DMS114 treated with DMSO at 0.1 percent for 48 hours (cell line): ENCODE data around the gene COX7B2.
A peak's percentile ranks its signal among the peaks of the same experiment; 100 is the strongest.

Experiments
- DNase-seq: peaks from one replicate; lab custom pipeline; 2025; ENCODE audit not compliant: unreplicated experiment; lab: John Stamatoyannopoulos, UW

Gene COX7B2

GRCh38 chr4:46890056-46890455, 19.0 kb downstream of the COX7B2 start:
- no peak for DNase-seq

GRCh38 chr4:46889410-46889809, 19.6 kb downstream of the COX7B2 start:
- no peak for DNase-seq

- DNase-seq = no peak
Observed at GRCh38 chr4:46886711-46887110, 22.3 kb downstream of the COX7B2 start.

- no peak for DNase-seq
Observed at GRCh38 chr4:46878641-46879040, 30.4 kb downstream of the COX7B2 start.

- DNase-seq = no peak
Observed at GRCh38 chr4:46874811-46875210, 34.2 kb downstream of the COX7B2 start.

- no peak for DNase-seq
Observed at GRCh38 chr4:46870411-46870810, 38.6 kb downstream of the COX7B2 start.

GRCh38 chr4:46856333-46856732, 52.7 kb downstream of the COX7B2 start:
- DNase-seq = no peak

GRCh38 chr4:46852800-46853199, 56.2 kb downstream of the COX7B2 start:
- no peak for DNase-seq

- no peak for DNase-seq
Observed at GRCh38 chr4:46850026-46850425, 59.0 kb downstream of the COX7B2 start.

GRCh38 chr4:46844325-46844917, 64.6 kb downstream of the COX7B2 start:
- peak; percentile 28 for DNase-seq

GRCh38 chr4:46839128-46839527, 69.9 kb downstream of the COX7B2 start:
- no peak for DNase-seq

- no peak for DNase-seq
Observed at GRCh38 chr4:46837639-46838038, 71.4 kb downstream of the COX7B2 start.

- no peak for DNase-seq
Observed at GRCh38 chr4:46836584-46836983, 72.5 kb downstream of the COX7B2 start.

- DNase-seq = no peak
Observed at GRCh38 chr4:46830971-46831454, 78.0 kb downstream of the COX7B2 start.

GRCh38 chr4:46820154-46820553, 88.9 kb downstream of the COX7B2 start:
- no peak for DNase-seq

GRCh38 chr4:46819095-46819494, 90.0 kb downstream of the COX7B2 start:
- DNase-seq = no peak

- no peak for DNase-seq
Observed at GRCh38 chr4:46818604-46819003, 90.4 kb downstream of the COX7B2 start.

- DNase-seq = no peak
Observed at GRCh38 chr4:46817806-46818205, 91.2 kb downstream of the COX7B2 start.

- no peak for DNase-seq
Observed at GRCh38 chr4:46804781-46805413, 104.1 kb downstream of the COX7B2 start.

- DNase-seq = no peak
Observed at GRCh38 chr4:46793036-46793435, 116.0 kb downstream of the COX7B2 start.

- no peak for DNase-seq
Observed at GRCh38 chr4:46781434-46782092, 127.5 kb downstream of the COX7B2 start.

- DNase-seq = no peak
Observed at GRCh38 chr4:46765465-46765864, 143.6 kb downstream of the COX7B2 start.
